ENCODE results near the gene SIGLEC12. TPM values are rescaled to one million over a fixed set of nuclear protein-coding genes. Genes with fewer than 3 reads are reported as not detected.

SIGLEC12 gene
- total RNA-seq, 1 donor from 2014 or later = not detected

GRCh38 chr19:51509823-51510660 lies 8.4 kb upstream of the SIGLEC12 start:
- Mint-ChIP-seq H3K9me3 (no peaks in the 10 kb centered on the region), H3K4me3 (no peak overlapping the region), H3K27ac (ENCODE audit: unreplicated experiment) (no peak overlapping the region), H3K27me3 (ENCODE audit: low read depth) (peaks cover 68% of the 10 kb centered on the region), H3K36me3 (ENCODE audit: low read depth) (no peaks in the 10 kb centered on the region), H3K4me1 (no peaks in the 10 kb centered on the region)
- no peak for DNase-seq (ENCODE audit: low read depth, low spot score)
- TF ChIP-seq CTCF (conservative IDR thresholded peaks at IDR 0.05) = no peak

- DNase-seq (ENCODE audit: low read depth, low spot score) = no peak
- no peak overlapping the region for H3K27ac Mint-ChIP-seq (ENCODE audit: unreplicated experiment)
- no peak overlapping the region for H3K4me3 Mint-ChIP-seq
- H3K27me3 Mint-ChIP-seq (ENCODE audit: low read depth) = peaks cover 71% of the 10 kb centered on the region
- no peaks in the 10 kb centered on the region for H3K4me1 Mint-ChIP-seq
- no peaks in the 10 kb centered on the region for H3K9me3 Mint-ChIP-seq
- TF ChIP-seq CTCF (conservative IDR thresholded peaks at IDR 0.05) = no peak
- H3K36me3 Mint-ChIP-seq (ENCODE audit: low read depth) = no peaks in the 10 kb centered on the region
Measured at GRCh38 chr19:51508059-51508733, 6.6 kb upstream of the SIGLEC12 start.

- no peak for DNase-seq (ENCODE audit: low read depth, low spot score)
- H3K4me1 Mint-ChIP-seq = no peaks in the 10 kb centered on the region
- H3K9me3 Mint-ChIP-seq = no peaks in the 10 kb centered on the region
- H3K36me3 Mint-ChIP-seq (ENCODE audit: low read depth) = no peaks in the 10 kb centered on the region
- no peak overlapping the region for H3K27ac Mint-ChIP-seq (ENCODE audit: unreplicated experiment)
- H3K27me3 Mint-ChIP-seq (ENCODE audit: low read depth) = peaks cover 70% of the 10 kb centered on the region
- no peak overlapping the region for H3K4me3 Mint-ChIP-seq
- no peak for TF ChIP-seq CTCF (conservative IDR thresholded peaks at IDR 0.05)
Measured at GRCh38 chr19:51507640-51508058, 6.0 kb upstream of the SIGLEC12 start.

GRCh38 chr19:51507192-51507591 lies 5.6 kb upstream of the SIGLEC12 start:
- no peak for DNase-seq (ENCODE audit: low read depth, low spot score)
- peaks cover 68% of the 10 kb centered on the region for H3K27me3 Mint-ChIP-seq (ENCODE audit: low read depth)
- no peak for TF ChIP-seq CTCF (conservative IDR thresholded peaks at IDR 0.05)
- H3K4me3 Mint-ChIP-seq = no peak overlapping the region
- no peak overlapping the region for H3K27ac Mint-ChIP-seq (ENCODE audit: unreplicated experiment)
- H3K4me1 Mint-ChIP-seq = no peaks in the 10 kb centered on the region
- H3K9me3 Mint-ChIP-seq = no peaks in the 10 kb centered on the region
- H3K36me3 Mint-ChIP-seq (ENCODE audit: low read depth) = no peaks in the 10 kb centered on the region

GRCh38 chr19:51505904-51506303 lies 4.3 kb upstream of the SIGLEC12 start:
- no peak for TF ChIP-seq CTCF (conservative IDR thresholded peaks at IDR 0.05)
- DNase-seq (ENCODE audit: low read depth, low spot score) = no peak
- no peaks in the 10 kb centered on the region for H3K4me1 Mint-ChIP-seq
- no peaks in the 10 kb centered on the region for H3K9me3 Mint-ChIP-seq
- no peak overlapping the region for H3K4me3 Mint-ChIP-seq
- peaks cover 58% of the 10 kb centered on the region for H3K27me3 Mint-ChIP-seq (ENCODE audit: low read depth)
- H3K27ac Mint-ChIP-seq (ENCODE audit: unreplicated experiment) = no peak overlapping the region
- H3K36me3 Mint-ChIP-seq (ENCODE audit: low read depth) = no peaks in the 10 kb centered on the region
